Peyer's patch (tissue), 4 donors: ENCODE data around the gene SLC22A31.

Experiments used
- CTCF ChIP-seq, 6 experiments: fragments of 450-650 bp in 4 of 6; fragments of 200-600 bp in 2 of 6; sonication (generic) in 1 of 6; IDR thresholded peaks; one replicate each; pipeline ENCODE4 v1.5.1; 2017 to 2019; ENCODE audit warnings: antibody characterized with exemption in 6 of 6, mild to moderate bottlenecking in 3 of 6, moderate library complexity in 1 of 6
- POLR2A ChIP-seq, 2 donors: fragments of 450-650 bp; IDR thresholded peaks; one replicate each; pipeline ENCODE4 v1.5.1; 2017; ENCODE audit warnings: antibody characterized with exemption in 2 of 2, mild to moderate bottlenecking in 2 of 2, moderate library complexity in 2 of 2

- TF ChIP-seq CTCF (IDR thresholded peaks at IDR 0.05), result no peak
- TF ChIP-seq POLR2A (IDR thresholded peaks at IDR 0.05), result no peak
Observed at GRCh38 chr16:89221604-89222003, 21.3 kb upstream of the SLC22A31 start.
